ENCODE measurements around the gene TXNDC12. TPM values are rescaled to one million over a fixed set of nuclear protein-coding genes. Genes with fewer than 3 reads are reported as not detected.

The TXNDC12 gene
- total and polyA plus RNA-seq, 9 of the 15 experiments (the other 6 are each of a cell fraction or from before 2014, with no cell fraction given): 17.0 to 60.8 (median 37.8) TPM

DNA sequence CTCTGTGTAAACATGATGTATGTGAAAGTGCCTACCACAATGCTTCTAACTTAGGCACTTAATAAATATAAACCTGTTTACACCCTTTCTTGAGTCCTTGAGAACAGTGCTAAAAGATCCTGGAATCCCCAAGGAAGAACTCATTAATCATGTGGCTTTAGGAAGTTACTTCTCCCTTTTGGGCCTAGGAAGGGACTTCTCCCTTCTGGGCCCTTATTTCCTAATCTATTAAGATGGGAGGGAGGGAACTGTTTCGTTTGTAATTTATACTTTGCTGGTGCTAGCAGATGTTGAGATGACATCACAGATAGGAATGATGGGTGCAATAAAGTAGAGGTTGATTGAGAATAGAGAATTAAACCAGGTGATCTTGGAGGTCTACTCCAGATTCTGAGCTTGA is 2.3 kb upstream of the TXNDC12 start (continued):
- TF ChIP-seq RAD51 (IDR thresholded peaks at IDR 0.05; ENCODE audit: borderline replicate concordance, low read depth) (no peak), SMARCB1 (IDR thresholded peaks at IDR 0.05; ENCODE audit: insufficient read length, low read depth) (no peak), LCOR (CRISPR knock-in tag; IDR thresholded peaks at IDR 0.05) (0 out of 2 replicates have a peak, but pooled peaks have one; percentile 20), JUND (IDR thresholded peaks at IDR 0.05; ENCODE audit: borderline replicate concordance, low read depth, low read length) (no peak), JUND (tag; IDR thresholded peaks at IDR 0.05; ENCODE audit: borderline replicate concordance, low read depth, low read length) (0 out of 3 replicates have a peak, but pooled peaks have one; percentile 22), ZNF766 (CRISPR knock-in tag; conservative IDR thresholded peaks at IDR 0.05) (no peak)
- TF ChIP-seq, protein P1, sequence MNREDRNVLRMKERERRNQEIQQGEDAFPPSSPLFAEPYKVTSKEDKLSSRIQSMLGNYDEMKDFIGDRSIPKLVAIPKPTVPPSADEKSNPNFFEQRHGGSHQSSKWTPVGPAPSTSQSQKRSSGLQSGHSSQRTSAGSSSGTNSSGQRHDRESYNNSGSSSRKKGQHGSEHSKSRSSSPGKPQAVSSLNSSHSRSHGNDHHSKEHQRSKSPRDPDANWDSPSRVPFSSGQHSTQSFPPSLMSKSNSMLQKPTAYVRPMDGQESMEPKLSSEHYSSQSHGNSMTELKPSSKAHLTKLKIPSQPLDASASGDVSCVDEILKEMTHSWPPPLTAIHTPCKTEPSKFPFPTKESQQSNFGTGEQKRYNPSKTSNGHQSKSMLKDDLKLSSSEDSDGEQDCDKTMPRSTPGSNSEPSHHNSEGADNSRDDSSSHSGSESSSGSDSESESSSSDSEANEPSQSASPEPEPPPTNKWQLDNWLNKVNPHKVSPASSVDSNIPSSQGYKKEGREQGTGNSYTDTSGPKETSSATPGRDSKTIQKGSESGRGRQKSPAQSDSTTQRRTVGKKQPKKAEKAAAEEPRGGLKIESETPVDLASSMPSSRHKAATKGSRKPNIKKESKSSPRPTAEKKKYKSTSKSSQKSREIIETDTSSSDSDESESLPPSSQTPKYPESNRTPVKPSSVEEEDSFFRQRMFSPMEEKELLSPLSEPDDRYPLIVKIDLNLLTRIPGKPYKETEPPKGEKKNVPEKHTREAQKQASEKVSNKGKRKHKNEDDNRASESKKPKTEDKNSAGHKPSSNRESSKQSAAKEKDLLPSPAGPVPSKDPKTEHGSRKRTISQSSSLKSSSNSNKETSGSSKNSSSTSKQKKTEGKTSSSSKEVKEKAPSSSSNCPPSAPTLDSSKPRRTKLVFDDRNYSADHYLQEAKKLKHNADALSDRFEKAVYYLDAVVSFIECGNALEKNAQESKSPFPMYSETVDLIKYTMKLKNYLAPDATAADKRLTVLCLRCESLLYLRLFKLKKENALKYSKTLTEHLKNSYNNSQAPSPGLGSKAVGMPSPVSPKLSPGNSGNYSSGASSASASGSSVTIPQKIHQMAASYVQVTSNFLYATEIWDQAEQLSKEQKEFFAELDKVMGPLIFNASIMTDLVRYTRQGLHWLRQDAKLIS (CRISPR knock-in tag; IDR thresholded peaks at IDR 0.05): 0 out of 2 replicates have a peak, but pooled peaks have one; percentile 59
- TF ChIP-seq, protein P2, sequence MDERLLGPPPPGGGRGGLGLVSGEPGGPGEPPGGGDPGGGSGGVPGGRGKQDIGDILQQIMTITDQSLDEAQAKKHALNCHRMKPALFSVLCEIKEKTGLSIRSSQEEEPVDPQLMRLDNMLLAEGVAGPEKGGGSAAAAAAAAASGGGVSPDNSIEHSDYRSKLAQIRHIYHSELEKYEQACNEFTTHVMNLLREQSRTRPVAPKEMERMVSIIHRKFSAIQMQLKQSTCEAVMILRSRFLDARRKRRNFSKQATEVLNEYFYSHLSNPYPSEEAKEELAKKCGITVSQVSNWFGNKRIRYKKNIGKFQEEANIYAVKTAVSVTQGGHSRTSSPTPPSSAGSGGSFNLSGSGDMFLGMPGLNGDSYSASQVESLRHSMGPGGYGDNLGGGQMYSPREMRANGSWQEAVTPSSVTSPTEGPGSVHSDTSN (CRISPR knock-in tag; IDR thresholded peaks at IDR 0.05; ENCODE audit: low read depth): no peak
- TF ChIP-seq, protein P2 (tag; conservative IDR thresholded peaks at IDR 0.05; ENCODE audit: low read depth): 0 out of 2 replicates have a peak, but pooled peaks have one; percentile 24
